IPS-11a (cell line): ENCODE measurements around the gene TGFBI.

Experiments
- H3K4me3 ChIP-seq: one replicate; pipeline ENCODE4 v1.5.1; 2013; ENCODE audit warnings: low read depth, low read length, control low read depth

The TGFBI gene

DNA sequence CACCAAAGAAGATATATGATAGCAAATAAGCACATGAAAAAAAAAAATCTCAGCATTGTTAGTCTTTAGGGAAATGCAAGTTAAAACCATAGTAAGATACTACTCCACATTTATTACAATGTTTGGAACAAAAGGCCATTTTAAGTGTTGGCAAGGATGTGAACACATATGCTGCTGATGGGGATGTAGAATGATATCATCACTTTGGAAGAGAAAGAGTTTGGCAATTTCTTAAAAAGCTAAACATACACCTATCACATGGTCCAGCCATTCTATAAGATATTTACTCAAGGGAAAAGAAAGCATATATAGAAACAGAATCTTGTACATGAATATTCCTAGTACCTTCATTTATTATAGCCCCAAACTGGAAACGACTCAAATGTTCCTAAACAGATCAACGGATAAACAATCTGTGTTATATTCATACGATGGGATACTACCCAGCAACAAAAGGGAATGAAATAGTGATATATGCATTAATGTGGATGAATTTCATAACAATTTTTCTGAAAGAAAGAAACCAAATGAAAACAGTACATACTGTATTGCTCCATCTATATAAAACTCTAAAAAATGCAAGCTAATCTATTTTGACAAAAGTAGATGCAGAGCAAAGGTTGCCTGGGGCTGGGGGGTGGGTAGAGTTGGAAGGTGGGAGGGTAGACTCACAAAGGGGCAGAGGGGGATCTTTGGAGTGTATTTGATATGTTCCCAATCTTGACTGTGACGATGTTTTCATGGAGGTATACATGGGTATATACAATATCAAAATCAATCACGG lies 58.2 kb downstream of the TGFBI start:
- no peak overlapping the region for H3K4me3 ChIP-seq

DNA sequence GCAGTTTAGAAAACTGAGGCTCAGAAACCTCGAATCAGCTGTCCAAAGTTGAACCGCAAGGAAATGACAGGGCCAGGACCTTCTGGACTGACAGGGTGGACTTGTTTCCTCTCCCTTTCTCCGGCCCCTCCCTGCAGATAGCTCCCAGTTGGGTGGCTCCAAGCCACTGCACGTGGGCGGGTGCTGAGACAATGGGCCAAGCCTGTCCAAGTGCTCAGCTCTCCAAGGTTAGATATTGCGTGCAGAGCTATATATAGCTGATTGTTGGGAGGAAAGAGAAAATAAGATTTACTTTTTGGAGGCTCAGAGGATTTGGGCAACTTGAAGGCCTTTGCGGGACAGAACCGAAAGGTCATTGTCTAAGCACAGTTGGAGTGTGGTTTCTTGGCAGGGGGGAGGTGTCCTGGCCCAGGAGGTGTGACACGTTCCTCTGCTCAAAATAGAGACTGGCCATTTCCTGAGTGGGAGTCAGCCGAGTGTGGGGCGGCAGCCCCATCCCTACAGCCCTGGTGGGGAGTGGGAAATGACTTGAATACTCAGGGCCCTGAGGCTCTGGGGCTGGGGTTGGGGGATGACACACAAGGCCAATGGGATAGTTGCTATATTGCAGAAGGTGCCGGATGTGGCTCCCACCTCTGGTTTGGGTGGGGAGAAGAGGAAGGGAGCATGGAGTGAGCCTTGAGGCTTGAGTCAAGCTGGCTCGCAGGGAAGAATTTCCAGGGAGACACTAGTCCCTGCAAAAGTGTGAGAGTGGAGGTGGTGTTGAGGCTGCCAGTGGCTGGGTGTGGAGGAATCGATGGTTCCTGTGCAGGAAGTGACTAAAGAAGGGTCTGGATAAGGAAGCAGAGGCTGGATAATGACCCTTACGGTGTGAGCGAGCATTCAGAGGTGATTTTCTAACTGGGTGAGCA lies 59.4 kb downstream of the TGFBI start:
- no peak overlapping the region for H3K4me3 ChIP-seq

DNA sequence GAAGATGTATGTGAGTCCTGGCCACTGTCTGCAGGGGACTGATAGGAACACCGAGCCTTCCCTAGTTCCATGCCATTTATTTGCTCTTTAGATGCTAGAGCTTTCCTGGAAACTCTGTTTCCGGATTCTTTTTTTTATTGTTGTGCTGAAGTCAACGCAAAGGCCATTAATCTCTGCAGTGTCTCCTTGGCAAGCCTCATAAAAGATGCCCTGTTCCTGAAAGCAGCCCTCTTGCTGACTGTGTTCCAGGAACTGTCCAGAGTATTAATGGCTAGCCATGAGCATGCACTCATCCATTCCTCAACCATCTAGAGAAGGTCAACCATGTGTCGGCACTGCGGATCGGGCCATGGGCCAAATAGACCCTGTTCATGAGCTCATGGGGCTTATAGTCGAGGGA lies 61.0 kb downstream of the TGFBI start:
- no peak overlapping the region for H3K4me3 ChIP-seq

DNA sequence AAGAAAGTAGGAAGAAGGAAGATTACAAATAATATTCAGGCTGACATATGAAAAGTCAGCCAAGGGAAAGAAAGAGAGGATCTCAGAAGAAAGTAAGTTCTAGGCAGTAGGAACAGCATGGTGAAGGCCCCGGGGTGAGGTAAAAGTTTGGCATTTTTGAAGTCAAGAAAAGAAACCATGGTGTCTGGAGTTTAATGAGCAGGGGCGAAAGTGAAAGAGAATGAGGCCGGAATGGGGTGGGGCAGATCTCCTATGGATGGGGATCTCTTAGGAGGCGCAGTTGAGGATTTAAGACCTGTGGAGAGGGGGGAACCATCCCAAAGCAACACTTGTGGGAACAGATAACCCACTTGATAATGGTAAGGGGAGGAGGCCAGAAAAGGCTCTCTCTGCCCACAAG lies 61.5 kb downstream of the TGFBI start:
- H3K4me3 ChIP-seq, result no peak overlapping the region

DNA sequence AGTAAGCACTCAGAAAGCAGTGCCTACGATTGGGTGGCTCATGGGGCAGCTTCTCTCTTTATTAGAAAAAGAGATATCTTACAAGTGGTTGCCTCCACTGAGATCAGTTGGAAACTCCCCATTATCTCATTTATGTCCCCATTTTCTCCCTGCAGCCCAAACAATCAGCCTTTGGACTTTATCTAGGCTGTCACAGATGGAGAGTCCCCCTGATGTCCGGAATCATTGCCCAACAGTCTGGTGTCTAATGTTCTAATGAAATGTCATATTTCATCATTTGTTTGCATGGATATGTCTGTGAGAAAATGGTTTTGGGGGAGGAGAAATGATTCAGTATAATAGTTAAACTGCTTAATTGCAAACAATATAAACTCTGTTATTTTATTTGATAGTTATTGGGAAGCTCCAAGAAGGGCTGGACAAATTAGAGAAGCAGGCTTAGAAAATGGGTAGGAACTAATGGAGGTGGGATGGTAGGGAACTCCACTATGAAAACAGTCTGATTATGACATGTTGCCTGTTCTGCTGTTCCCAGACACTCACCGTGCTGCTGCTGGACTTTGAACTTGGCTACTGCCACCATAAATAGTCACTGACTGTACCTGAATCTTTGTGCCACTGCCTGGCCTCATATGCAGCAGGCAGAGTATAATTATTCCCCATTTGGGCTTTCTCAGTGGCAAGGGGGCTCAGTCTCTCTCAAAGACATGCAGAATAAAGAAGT lies 65.6 kb downstream of the TGFBI start:
- no peak overlapping the region for H3K4me3 ChIP-seq

DNA sequence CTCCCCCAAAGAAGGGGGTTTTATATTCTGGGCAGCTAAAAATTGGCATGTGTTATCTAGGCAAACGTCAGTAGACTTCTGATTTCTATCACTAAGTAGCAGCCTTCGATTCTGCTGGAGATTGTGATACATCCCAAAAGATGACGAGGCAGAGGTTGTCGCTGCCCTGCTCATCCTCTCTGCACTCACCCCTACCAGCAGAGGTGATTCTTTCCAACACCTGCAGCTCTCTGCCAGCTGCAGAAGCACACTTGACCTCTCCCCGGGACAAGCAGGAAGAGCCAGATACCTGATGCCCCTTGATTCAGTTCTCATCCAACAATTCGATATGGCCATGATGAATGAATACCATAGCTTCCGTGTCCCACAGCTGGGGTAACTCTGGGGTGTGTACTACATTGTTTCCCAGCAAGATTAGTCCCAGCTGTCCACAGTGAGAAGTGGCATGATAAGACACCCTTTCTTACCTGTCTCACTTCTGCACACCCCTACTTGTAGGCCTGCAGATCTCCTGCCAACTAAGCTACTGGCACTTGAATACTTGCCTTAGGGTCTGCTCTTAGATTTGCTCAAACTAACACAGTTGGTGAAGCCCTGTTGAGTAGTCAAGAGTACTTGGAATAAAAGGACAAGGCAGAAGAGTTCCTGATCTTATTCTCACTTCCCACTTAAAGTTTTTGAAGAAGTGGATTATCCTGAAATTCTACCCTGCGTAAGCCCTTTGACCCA lies 66.3 kb downstream of the TGFBI start:
- no peak overlapping the region for H3K4me3 ChIP-seq

DNA sequence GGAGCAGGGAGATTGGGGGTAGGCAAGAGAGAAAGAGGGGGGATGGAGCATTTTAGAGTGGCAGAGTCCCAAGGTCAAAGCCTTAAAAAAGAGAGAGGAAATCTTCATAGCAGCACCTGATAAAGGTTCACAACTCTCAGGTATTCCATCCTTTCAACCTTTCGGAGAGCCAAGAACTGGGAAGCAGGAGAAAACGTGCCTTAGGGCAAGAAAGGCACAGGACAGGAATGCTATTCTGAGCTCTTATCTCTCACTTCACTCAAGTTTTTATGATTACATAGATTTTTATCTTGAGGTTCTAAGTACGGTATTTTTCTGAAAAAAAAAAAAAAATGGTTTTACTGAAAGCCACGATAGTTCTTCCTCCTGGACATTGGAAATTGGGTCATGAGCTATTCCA lies 69.4 kb downstream of the TGFBI start:
- no peak overlapping the region for H3K4me3 ChIP-seq

DNA sequence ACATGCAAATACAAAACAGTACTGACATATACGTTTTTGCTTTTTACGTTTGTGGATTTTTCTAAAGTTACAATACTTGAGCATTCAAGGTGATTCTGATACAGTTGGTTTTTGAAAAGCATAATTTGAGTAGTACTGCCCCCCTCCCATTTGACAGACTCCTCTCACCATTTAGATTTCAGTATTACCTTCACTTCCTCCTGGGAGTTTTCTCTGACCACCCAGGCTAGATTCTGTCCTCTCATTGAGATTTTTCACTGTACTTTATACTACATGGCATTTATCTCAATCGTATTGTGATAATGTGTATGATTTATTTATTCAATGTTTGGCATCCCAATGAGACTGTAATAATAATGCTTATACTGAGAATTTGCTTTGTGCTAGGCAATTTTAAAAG lies 71.1 kb downstream of the TGFBI start:
- no peak overlapping the region for H3K4me3 ChIP-seq

DNA sequence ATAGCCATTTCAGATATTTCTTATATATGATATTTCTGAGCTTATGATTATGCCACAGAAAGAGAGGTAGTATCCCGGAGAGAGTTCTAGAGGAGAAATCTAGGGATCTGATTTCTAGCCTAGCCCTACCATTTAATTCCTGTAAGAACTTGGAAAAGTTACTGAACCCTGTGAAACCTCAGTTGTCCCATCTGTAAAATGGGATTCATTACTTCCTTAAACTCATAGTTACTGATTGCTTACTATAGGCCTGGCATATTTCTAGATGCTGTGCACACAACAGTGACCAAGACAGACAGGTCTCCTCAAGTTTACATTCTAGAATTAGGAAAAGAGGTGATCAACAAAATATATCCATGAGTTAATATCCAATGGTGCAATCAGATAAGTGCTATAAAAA lies 73.1 kb downstream of the TGFBI start:
- no peak overlapping the region for H3K4me3 ChIP-seq

DNA sequence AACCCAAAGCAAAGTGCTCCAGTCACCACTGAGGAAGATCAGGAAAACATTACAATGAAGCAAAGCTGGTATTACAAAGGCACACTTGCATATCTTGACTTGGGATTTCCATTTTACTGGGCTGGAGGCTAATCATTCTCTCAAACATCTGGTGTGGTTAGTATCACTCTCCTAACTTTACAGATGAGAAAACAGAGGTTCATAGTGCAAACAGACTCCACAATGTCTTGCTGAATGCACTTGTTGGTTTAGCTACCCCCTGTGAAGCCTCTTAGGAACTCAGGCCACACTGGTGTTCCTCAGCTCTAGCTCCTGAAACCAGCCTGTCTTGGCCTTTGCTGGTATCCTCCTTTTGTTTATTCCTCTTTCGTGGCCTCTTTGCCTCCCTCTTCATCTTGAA lies 74.3 kb downstream of the TGFBI start:
- H3K4me3 ChIP-seq, result no peak overlapping the region

DNA sequence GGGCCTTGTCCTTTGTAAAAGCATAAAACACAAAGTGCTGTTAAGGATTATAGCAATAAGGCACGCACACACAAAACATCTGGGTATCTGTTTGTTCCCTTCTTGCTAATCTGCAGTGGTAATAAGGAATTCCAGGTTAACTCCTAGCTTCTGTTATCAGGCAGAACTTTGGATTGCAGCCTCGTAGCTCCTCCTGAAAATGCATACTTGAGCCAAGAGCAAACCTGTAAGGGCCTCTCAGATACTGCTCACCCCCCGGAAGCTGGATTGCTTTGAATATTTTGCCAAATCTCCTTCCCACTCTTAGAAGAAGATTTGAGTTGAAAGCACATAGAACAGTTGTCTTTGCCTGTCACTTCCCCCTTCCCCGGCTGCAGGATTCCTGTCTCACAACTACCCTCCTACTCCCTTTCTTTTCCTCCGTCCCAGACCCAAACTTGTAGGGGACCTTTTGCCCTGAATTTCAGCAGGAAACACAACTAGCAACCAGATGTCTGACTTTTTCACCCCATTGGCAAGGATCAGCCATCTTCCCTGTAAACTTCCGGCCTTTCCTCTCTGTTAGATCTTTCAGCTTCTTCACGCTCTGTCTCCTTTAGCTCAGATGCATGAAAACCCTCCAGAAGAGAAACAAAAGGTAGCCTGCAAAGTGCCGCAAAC lies 75.6 kb downstream of the TGFBI start:
- H3K4me3 ChIP-seq, result no peak overlapping the region

DNA sequence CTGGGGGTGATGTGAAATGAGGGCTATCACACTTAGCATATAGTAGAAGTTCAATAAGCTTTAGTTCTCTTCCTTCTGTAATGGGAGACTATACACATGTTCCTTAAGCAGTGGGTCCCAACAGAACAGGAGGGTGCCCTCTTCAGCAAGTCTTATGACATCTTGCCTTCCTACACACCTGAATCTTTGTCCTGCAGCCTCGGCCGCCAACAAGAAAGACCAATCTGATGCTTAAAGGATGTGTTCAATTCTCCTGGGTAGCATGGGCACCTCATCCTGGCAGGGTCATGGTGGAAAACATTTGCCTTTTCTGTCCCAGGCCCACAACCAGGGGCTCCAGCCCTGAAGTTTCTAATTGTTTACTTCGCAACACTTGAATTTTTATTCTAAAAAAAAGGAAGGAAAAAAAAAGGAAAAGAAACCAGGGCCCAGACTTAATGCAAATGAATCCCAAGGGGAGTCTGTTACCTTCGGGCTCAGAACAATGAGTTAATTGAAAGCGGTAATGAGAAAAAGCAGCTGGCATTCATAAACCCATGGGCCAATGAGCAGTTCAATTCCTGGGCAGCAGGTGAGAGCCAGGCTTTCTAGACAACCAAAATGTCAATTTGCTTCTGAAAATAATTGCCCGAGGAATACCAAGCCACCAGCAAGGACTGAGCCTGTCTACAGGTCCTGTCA lies 77.7 kb downstream of the TGFBI start:
- H3K4me3 ChIP-seq, result no peak overlapping the region

DNA sequence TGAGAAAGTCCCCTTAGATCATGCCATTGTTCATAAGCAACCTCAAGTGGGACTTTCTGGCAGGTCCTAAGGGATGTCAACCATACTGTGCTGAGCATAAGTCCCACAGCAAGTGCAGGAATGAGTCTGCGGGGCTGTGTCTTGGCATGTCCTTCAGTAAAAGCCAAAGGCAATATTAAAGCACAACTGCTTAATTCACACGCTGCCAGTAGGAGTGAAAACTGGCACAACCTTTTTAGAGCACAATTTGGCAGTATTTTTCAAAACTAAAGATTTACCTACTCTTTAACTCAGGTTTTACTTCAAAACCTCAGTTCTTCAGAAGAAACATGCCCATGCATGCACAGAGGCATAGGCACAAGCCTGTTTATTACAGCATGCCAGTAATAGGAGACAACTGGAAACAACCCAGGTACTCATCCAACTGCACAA lies 79.4 kb downstream of the TGFBI start:
- no peak overlapping the region for H3K4me3 ChIP-seq

DNA sequence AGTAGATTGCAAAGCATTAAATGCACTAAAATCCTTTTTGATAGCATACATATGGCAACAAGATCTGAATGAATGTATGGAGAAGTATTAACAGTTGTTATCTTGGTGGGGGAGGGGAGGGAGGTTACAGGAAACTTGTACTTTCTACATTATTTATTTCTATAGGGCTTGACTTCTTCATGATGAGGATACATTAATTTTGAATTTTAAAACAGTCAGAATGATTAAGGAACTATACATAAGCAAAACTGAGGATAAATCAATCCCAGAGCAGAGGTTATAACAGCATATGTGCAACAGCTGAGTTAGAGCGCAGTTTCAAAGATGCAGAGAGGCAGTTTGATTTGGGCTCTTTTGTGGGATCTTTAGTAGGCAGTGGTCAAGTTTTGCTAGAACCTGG lies 80.0 kb downstream of the TGFBI start:
- no peak overlapping the region for H3K4me3 ChIP-seq

DNA sequence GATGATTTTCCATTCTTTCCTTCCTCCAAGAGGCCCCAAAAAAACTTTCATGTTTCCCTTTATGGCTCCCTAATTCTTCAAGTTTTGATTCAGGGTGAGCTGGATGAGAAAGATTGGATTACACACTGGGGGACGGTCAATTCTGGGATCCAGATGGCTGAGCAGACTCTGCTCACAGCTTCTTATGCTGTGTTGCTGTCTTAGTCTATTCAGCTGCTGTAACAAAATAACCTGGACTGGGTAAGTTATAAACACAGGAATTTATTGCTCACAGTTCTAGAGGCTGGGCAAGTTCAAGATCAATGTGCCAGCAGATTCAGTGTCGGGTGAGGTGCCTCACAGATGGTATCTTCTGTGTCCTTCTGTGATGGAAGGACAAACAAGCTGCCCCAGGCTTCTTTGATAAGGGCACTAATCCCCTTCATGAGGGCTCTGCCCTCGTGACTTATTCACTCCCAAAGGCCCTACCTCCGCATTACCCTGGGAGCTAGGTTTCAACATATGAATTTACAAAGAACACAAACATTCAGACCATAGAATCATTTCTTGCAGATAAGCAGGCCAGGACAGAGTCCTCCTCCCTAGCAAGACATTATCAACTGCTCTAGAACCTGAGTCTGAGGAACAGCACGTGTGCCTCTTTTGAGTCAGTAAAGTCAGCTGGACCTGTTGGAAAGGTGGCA lies 80.8 kb downstream of the TGFBI start:
- no peak overlapping the region for H3K4me3 ChIP-seq
